Keratinocyte (primary cell): Measurements from ENCODE around the gene KCNF1. TPM values are rescaled to one million over a fixed set of nuclear protein-coding genes. Genes with fewer than 3 reads are reported as not detected.

ENCODE experiments used
- DNase-seq: peaks from one replicate; pipeline ENCODE4 v3.0.0-alpha.2; 2011; ENCODE audit warnings: low read depth, missing footprints, low spot score
- FAIRE-seq: peaks from 2 replicates; lab custom pipeline; 2011; peaks lifted over from hg19 to GRCh38; lab: Jason Lieb, UNC
- H2AFZ ChIP-seq: 2 replicates; pipeline ENCODE4 v1.6.0; 2012; ENCODE audit warnings: low read length, control low read depth, inconsistent platforms; ENCODE audit not compliant: control insufficient read depth
- H3K27ac ChIP-seq: 2 replicates; pipeline ENCODE4 v1.5.1; 2011; ENCODE audit warnings: low read length; ENCODE audit not compliant: control insufficient read depth, insufficient read depth
- H3K27me3 ChIP-seq: 3 replicates; pipeline ENCODE4 v1.6.0; 2011; ENCODE audit warnings: low read length; ENCODE audit not compliant: control insufficient read depth, insufficient read depth; ENCODE audit errors: extremely low read depth
- H3K36me3 ChIP-seq, 2 experiments: 2 replicates in 1 of 2; 3 replicates in 1 of 2; pipeline ENCODE4 v1.5.1; 2011; ENCODE audit warnings: low read length in 2 of 2, mild to moderate bottlenecking in 1 of 2; ENCODE audit not compliant: control insufficient read depth in 2 of 2, insufficient read depth in 2 of 2; ENCODE audit errors: extremely low read depth in 1 of 2
- H3K4me1 ChIP-seq: 3 replicates; pipeline ENCODE4 v1.5.1; 2011; ENCODE audit warnings: low read length; ENCODE audit not compliant: control insufficient read depth, insufficient read depth; ENCODE audit errors: extremely low read depth
- H3K4me2 ChIP-seq: 3 replicates; pipeline ENCODE4 v1.6.0; 2011; ENCODE audit warnings: low read depth, low read length; ENCODE audit not compliant: control insufficient read depth, insufficient read depth; ENCODE audit errors: extremely low read depth
- H3K4me3 ChIP-seq, 3 experiments: fragments of 200-600 bp in 1 of 3; sonication (generic) in 1 of 3; 2 replicates in 2 of 3; 3 replicates in 1 of 3; pipeline ENCODE4 v1.5.1; 2011 to 2016; ENCODE audit warnings: low read length in 3 of 3, mild to moderate bottlenecking in 3 of 3, control low read depth in 2 of 3, inconsistent platforms in 1 of 3, low read depth in 1 of 3, mixed read lengths in 1 of 3, mixed run types in 1 of 3, moderate library complexity in 1 of 3; ENCODE audit not compliant: control insufficient read depth in 2 of 3, insufficient read depth in 2 of 3; ENCODE audit errors: extremely low read depth in 1 of 3
- H3K79me2 ChIP-seq: 2 replicates; pipeline ENCODE4 v1.6.0; 2012; ENCODE audit warnings: low read length; ENCODE audit not compliant: control insufficient read depth, insufficient read depth
- H3K9ac ChIP-seq: 3 replicates; pipeline ENCODE4 v1.6.0; 2011; ENCODE audit warnings: low read length; ENCODE audit not compliant: control insufficient read depth, insufficient read depth; ENCODE audit errors: extremely low read depth
- H3K9me1 ChIP-seq: 3 replicates; pipeline ENCODE4 v1.6.0; 2011; ENCODE audit warnings: low read length; ENCODE audit not compliant: control insufficient read depth, insufficient read depth; ENCODE audit errors: extremely low read depth
- H3K9me3 ChIP-seq: 2 replicates; pipeline ENCODE4 v1.5.1; 2012; ENCODE audit warnings: low read depth, low read length; ENCODE audit not compliant: control insufficient read depth
- H4K20me1 ChIP-seq: 3 replicates; pipeline ENCODE4 v1.6.0; 2011; ENCODE audit warnings: low read length; ENCODE audit not compliant: control insufficient read depth, insufficient read depth; ENCODE audit errors: extremely low read depth
- EZH2 ChIP-seq: IDR thresholded peaks from one replicate; pipeline ENCODE4 v1.6.1; 2012; ENCODE audit warnings: inconsistent platforms, mild to moderate bottlenecking, low read length, moderate library complexity
- dilution Hi-C: fragments of 300-500 bp; cut with MboI; formaldehyde crosslinking; loops from one replicate; pipeline ENCODE4 v1.7.0; 2020; ENCODE audit warnings: low sequenced_read_pairs; ENCODE audit not compliant: extremely low pct_ligation_motif_present
- polyA plus RNA-seq, 5 experiments: library from polyadenylated mRNA; depleted of rRNA in 3 of 5; stranded (reverse) in 3 of 5; stranded (forward) in 1 of 5; unstranded in 1 of 5; fragments of >200 nt; gene quantifications; 1 replicate in 1 of 5; 2 replicates in 3 of 5; 3 replicates in 1 of 5; pipeline versions ENCODE4 v1.2.1 to v1.2.3, GENCODE V29; 2011 to 2012; ENCODE audit warnings: missing spikeins in 2 of 5, low read depth in 1 of 5, low replicate concordance in 1 of 5
- TF ChIP-seq, protein P1 (sequence below), 3 experiments: IDR thresholded peaks in 1 of 3; conservative IDR thresholded peaks in 1 of 3; optimal IDR thresholded peaks in 1 of 3; 2 replicates in 2 of 3; 3 replicates in 1 of 3; pipeline versions ENCODE3 to v1.5.1; 2011; ENCODE audit warnings: low read length in 3 of 3, mild to moderate bottlenecking in 3 of 3, moderate library complexity in 2 of 3, control low read depth in 1 of 3, inconsistent platforms in 1 of 3; ENCODE audit not compliant: insufficient read depth in 2 of 3; ENCODE audit errors: extremely low read depth in 1 of 3

KCNF1 gene
- polyA plus RNA-seq, 1 donor (not counting 4 experiments of a cell fraction or from before 2014, with no cell fraction given): 0.05 TPM

DNA sequence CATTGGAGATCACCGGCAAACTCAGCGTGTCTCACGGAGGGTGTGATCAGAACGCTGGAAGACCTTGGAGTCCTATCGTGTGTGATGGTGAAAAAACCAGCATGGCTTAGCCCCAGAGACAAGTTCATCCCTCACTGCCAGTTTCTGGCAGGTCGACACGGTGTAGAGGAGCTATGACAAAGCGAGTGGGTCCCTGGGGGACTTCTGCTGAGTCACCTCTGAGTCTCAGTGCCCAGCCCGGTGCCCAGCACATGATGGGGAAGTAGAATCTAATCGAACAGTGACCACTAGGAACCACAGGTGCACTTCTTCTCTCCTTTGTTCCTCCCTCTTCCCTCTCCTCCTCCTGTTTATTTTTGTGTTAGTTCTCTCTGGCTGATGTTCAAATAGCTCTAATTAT is 45.9 kb upstream of the KCNF1 start:
- no peaks in the 10 kb centered on the region for H4K20me1 ChIP-seq
- no peaks in the 10 kb centered on the region for H3K36me3 ChIP-seq
- FAIRE-seq (no peak), DNase-seq (no peak)
- dilution Hi-C loops: no loop called here
- peaks cover 8% of the 10 kb centered on the region for H3K27me3 ChIP-seq
- no peaks in the 10 kb centered on the region for H3K4me1 ChIP-seq
- H3K4me3 ChIP-seq: no peak overlapping the region
- no peak overlapping the region for H3K27ac ChIP-seq
- TF ChIP-seq, protein P1, sequence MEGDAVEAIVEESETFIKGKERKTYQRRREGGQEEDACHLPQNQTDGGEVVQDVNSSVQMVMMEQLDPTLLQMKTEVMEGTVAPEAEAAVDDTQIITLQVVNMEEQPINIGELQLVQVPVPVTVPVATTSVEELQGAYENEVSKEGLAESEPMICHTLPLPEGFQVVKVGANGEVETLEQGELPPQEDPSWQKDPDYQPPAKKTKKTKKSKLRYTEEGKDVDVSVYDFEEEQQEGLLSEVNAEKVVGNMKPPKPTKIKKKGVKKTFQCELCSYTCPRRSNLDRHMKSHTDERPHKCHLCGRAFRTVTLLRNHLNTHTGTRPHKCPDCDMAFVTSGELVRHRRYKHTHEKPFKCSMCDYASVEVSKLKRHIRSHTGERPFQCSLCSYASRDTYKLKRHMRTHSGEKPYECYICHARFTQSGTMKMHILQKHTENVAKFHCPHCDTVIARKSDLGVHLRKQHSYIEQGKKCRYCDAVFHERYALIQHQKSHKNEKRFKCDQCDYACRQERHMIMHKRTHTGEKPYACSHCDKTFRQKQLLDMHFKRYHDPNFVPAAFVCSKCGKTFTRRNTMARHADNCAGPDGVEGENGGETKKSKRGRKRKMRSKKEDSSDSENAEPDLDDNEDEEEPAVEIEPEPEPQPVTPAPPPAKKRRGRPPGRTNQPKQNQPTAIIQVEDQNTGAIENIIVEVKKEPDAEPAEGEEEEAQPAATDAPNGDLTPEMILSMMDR (optimal IDR thresholded peaks at IDR 0.05 in 1 of 3, IDR thresholded peaks at IDR 0.05 in 1 of 3, conservative IDR thresholded peaks at IDR 0.05 in 1 of 3; ENCODE audit: extremely low read depth in 1 of 3, insufficient read depth in 2 of 3, low read length in 3 of 3): no peak
- H3K79me2 ChIP-seq: no peaks in the 10 kb centered on the region
- H3K9me1 ChIP-seq: no peaks in the 10 kb centered on the region
- H3K4me2 ChIP-seq: no peak overlapping the region
- H2AFZ ChIP-seq: no peak overlapping the region
- no peaks in the 10 kb centered on the region for H3K9me3 ChIP-seq
- H3K9ac ChIP-seq: no peak overlapping the region

DNA sequence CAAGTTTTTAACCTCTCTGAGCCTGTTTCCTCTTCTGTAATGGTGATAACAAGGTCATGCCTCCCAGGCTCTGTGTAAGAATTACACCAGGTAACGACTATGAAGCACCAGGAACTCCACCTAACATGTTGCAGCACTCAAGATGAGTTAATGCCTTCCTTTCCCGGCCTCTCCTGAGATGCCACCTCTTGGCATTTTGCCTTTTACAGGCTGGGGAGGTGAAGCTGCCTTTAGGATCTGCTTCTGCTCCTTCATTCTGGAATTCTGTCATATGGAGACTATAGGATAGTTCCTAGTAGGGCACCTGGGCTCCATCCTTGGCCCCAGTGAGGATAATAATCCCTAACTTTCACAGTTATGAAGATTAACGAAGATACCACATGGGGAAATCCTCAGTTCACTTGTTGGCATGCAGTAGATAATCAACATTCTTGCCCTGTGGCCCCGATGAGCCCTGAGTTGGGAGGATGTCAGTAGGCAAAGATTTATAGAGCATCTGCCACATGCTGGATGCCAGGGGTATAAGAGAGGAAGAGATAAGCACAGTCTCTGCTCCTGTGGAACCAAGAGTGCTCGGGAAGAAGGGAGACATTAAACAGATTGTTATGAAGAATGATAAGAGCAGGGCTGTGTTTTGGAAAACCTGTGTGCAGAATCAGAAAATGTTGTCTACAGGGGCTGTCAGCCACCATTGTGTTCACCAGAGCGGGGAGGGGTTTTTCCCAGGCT is 43.9 kb upstream of the KCNF1 start:
- no peak overlapping the region for H3K4me2 ChIP-seq
- H3K27ac ChIP-seq: no peak overlapping the region
- H2AFZ ChIP-seq: no peak overlapping the region
- no peaks in the 10 kb centered on the region for H3K79me2 ChIP-seq
- no peak overlapping the region for H3K9ac ChIP-seq
- H4K20me1 ChIP-seq: no peaks in the 10 kb centered on the region
- no peaks in the 10 kb centered on the region for H3K4me1 ChIP-seq
- TF ChIP-seq EZH2: no peak
- TF ChIP-seq, protein P1 (optimal IDR thresholded peaks at IDR 0.05 in 1 of 3, IDR thresholded peaks at IDR 0.05 in 1 of 3, conservative IDR thresholded peaks at IDR 0.05 in 1 of 3; ENCODE audit: extremely low read depth in 1 of 3, insufficient read depth in 2 of 3, low read length in 3 of 3): no peak
- H3K36me3 ChIP-seq: no peaks in the 10 kb centered on the region
- H3K9me3 ChIP-seq: no peaks in the 10 kb centered on the region
- H3K9me1 ChIP-seq: no peaks in the 10 kb centered on the region
- dilution Hi-C loops: no loop called here
- peaks cover 4% of the 10 kb centered on the region for H3K27me3 ChIP-seq
- no peak overlapping the region for H3K4me3 ChIP-seq
- FAIRE-seq: no peak
- no peak for DNase-seq
